GM13977 (cell line): Measurements from ENCODE around the gene GPR179.

ENCODE experiments used
- DNase-seq: peaks from one replicate; pipeline ENCODE4 v3.0.0; 2012; ENCODE audit warnings: low spot score
- in situ Hi-C: fragments of 300-500 bp; cut with MboI; formaldehyde crosslinking; loops from one replicate; pipeline ENCODE4 v1.12.0; 2022; ENCODE audit warnings: low sequenced_read_pairs, low pct_unique_long_range_greater_than_20kb, mixed read lengths, inconsistent platforms; ENCODE audit not compliant: unreplicated experiment
- TF ChIP-seq, protein P1 (sequence below): IDR thresholded peaks from 2 replicates; pipeline ENCODE4 v1.5.1; 2012; ENCODE audit warnings: mild to moderate bottlenecking, control low read depth; ENCODE audit not compliant: insufficient read depth; ENCODE audit errors: extremely low read depth, missing control alignments

The GPR179 gene

DNA sequence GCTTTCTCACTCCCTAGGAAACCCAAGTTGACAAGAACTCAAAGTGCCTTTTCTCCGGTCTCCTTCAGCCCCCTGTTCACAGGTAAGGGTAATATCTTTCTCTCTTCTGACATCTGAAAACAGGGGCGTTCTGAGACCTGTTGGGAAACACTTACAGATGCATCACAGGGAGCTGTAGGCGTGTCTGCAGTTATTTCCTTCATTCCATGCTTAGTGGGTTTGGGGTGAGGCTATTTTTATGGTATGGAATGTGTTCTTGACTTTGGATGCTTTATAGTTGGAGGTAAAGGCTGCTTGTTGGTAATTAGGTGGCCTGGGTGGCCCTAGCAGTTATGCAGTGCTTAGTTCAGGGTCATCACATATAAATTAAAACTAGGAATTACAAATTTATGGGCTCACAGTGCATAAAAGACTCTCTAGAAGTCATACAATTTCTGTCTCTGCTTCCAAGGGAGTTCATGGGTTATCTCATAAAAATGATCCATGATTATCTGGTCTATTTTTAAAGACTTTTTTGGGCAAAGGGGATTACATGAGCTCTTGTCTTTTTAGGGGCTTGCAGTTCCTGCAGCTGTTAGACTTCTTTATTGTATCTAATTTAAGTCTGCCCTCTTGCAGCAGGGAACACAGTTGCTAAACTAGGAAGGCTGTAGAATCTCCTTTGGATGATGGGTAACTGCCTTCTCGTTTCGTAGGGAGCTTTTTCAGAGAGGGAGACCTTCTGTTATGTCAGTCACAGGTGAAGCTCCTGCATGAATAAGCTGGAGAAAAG is 18.1 kb upstream of the GPR179 start:
- TF ChIP-seq, protein P1, sequence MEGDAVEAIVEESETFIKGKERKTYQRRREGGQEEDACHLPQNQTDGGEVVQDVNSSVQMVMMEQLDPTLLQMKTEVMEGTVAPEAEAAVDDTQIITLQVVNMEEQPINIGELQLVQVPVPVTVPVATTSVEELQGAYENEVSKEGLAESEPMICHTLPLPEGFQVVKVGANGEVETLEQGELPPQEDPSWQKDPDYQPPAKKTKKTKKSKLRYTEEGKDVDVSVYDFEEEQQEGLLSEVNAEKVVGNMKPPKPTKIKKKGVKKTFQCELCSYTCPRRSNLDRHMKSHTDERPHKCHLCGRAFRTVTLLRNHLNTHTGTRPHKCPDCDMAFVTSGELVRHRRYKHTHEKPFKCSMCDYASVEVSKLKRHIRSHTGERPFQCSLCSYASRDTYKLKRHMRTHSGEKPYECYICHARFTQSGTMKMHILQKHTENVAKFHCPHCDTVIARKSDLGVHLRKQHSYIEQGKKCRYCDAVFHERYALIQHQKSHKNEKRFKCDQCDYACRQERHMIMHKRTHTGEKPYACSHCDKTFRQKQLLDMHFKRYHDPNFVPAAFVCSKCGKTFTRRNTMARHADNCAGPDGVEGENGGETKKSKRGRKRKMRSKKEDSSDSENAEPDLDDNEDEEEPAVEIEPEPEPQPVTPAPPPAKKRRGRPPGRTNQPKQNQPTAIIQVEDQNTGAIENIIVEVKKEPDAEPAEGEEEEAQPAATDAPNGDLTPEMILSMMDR: no peak
- no peak for DNase-seq
- in situ Hi-C loops: no loop called here

GRCh38 chr17:38358586-38359513 is 15.1 kb upstream of the GPR179 start:
- TF ChIP-seq, protein P1: no peak
- in situ Hi-C loops: no loop called here

DNA sequence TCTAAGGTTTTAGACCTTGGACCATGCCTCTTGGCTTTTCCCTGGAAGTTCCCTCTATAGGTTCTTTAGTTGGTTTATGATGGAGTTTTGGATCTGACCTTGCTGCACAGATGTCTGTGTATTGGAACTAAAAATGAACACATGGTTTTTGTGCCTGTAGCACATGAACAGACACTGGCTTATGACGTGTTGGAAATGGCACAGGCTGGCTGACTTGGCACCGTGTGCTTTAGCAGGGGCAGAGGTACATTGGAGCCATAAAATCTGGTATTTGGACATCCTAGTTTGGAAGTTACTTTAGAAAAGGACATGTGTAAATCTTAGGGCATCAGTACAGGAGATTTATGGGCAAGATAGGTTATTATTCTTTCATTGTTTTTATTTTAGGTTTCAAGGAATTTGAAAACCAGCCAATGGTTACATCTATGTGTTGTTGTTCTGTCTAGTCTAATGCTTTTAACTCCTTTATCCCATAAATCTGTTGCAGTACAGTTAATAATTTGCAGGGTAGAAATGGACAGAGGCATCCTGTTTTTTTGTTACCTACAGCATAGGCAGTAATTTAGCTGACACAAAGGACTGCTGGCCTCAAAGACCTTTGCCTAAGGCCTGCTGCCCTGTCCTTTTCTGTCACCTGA is 13.8 kb upstream of the GPR179 start:
- DNase-seq: no peak
- in situ Hi-C loops: no loop called here
- TF ChIP-seq, protein P1: no peak

More at GRCh38 chr17:38358586-38359513, 15.1 kb upstream of the GPR179 start:
- DNase-seq: no peak

DNA sequence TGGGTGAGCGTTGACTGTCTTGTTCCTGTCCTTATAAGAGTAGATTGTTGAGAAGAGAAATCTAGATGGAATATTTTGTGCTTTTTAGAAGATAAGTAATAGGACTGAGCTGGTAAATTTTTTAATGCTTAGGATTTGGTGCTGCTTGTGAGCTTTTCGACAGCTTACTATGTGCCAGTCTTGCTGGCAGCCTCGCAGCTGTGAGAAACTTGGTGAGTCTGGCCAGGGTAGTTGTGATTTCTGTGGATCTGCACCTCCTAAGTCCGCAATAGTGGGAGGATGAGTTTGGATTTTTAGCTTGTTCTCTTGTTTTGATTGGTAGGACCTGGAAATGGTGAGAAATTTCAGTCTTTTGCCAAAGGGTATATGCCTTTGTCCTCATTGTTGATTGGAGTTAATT is 11.5 kb upstream of the GPR179 start:
- in situ Hi-C loops: no loop called here
- TF ChIP-seq, protein P1: no peak
- no peak for DNase-seq

- DNase-seq: no peak
- in situ Hi-C loops: no loop called here
- TF ChIP-seq, protein P1: no peak
Observed at GRCh38 chr17:38354466-38354865, 10.7 kb upstream of the GPR179 start.

GRCh38 chr17:38353668-38354067 is 9.9 kb upstream of the GPR179 start:
- TF ChIP-seq, protein P1: no peak
- in situ Hi-C loops: no loop called here

More at GRCh38 chr17:38353668-38354067, 9.9 kb upstream of the GPR179 start:
- no peak for DNase-seq
